ENCODE measurements around the gene REEP6.
A peak's percentile ranks its signal among the peaks of the same experiment; 100 is the strongest.
"Not testable (repeated sequence)": the region's sequence is repeated elsewhere in the genome, so short reads cannot be mapped to it uniquely, and the experiment has no call there.

REEP6 gene

DNA sequence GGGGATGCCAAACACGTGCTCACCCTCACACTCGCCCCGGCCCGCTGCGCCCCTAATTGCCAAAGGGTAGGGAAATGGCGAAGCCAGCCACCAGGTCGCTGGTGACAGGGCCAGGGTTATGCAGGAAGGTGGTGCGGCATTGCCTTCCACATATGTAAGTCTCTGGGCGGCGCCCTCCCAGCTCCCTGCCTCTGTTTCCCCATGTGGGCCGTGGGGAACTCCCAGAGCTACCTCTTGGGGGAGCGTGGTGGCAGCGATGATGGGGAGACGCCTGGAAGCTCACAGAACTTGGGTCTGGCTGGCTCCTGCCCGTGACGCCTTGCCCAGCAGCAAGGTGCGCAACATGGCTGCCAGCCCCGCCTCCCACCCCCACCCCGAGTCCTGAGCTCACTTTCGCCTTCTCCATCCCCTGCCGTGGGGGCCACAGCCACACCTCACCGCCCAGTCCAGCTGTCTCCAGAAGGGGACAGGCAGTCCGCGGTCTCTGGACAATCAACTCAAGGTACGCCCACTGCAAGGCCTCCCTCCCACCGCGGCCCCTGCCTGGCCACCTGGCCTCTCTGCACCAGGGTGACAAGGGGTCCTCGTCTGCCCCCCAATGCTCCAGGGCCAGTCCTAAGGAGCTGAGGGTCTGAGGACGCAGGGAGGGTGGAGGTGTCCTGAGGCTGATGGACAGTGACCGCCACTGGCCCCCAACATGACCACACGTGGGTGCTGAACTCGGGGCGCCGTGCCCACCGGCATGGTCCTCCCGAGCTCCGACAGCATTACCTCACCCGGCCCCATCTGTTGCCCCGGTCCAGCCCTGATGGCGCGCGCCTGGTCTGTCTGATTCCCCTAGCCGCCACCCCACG is 18.5 kb upstream of the REEP6 start:
- DNase-seq (ENCODE audit: low spot score) = no peak

DNA sequence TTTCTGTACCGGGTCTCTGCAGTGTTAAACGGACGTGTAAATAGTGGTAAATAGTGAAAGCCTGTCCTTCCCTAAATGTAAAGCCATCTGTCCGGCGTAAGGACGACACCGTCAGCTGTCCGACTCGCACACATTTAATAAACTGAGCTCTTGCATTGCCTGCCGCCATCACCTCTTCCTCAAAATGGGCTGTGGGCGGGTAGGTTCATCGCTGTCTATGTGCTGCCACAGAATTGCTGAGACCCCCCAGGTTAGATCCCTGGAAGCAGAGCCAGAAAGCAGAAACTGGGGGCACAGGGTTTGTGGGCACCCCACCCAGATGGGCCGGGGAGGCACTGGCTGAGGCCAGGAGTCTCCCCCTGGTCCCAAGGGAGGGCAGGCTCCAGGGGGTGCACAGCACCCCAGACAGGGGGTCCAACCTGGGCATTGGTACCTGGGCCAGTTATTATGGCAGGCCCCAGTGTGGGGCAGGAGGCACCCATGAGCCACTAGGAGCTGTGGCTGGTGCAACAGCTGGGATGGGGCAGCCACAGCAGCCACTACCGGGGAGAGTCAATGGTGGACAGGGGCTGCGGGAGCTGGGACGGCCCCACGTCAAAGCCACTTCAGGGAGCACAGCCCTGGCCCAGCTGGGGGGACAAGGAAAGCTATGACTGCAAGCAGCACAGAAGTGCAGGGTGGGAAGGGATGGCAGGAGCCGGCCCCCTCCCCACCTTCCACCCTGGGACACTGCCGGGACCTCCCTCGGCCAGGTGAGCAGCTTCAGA is 17.7 kb upstream of the REEP6 start:
- DNase-seq (ENCODE audit: low spot score) = no peak

DNA sequence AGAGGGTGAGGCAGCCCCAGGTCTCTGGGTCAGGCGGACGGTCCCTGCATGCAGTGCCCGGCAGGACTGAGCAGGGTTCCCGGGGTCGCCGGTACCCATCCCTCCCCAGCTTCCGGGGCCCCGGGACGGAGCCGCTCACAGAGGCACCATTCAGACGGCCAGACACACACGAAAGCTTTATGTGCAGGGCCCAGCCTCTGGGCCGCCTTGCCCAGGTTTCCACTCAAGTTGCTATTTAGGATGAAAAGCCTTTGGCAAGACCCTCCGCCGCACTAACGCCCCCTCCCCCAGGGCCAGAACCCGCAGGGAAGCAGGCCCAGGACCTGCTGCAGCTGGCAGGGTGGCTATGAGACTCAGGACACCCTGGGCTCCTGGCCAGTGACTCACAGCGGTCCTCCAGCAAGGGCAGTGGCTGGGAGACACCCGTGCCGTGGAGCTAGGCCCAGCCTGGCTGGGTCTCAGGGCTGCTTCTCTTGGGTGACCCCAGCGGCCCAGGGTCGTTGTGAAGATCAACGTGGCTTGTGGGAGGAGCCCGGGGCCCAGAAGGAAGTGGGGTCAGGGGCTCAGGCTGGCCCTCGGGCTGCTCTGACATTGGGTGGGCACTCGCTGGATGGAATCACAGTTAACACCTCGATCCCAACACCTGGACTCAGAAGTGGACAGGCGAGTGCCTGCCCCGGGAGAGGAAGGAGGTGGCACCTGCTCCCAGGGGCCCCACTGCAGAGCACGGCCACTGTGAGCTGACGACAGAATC is 16.8 kb upstream of the REEP6 start:
- no peak for DNase-seq (ENCODE audit: low spot score)

DNA sequence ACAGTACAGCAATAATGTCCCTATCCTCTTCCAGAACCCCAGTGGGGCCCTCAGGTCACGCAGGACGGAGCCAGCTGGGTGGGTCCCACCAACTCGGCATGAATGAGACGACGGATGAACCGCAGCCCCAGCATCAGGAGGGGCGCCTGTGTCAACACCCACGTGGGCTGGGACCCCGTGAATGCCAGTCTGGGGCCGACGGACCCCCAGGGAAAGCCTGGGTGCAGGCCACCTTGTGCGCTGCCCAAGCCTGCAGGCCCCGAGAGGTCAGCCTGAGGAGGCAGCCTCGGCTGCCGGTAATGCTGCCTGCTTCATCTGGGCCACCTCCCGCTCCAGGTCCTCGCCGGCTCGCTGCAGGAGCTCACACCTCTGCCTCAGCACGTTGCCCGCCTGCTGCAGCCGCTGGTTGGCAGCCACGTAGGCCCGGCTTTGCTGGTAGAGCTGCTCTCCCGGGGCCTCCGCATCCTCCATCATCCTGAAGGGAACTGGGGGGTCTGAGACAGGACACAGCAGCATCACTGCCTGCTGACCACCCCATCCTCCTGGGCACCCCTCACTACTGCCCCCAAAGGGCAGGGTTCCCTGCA is 16.1 kb upstream of the REEP6 start:
- DNase-seq (ENCODE audit: low spot score) = no peak

DNA sequence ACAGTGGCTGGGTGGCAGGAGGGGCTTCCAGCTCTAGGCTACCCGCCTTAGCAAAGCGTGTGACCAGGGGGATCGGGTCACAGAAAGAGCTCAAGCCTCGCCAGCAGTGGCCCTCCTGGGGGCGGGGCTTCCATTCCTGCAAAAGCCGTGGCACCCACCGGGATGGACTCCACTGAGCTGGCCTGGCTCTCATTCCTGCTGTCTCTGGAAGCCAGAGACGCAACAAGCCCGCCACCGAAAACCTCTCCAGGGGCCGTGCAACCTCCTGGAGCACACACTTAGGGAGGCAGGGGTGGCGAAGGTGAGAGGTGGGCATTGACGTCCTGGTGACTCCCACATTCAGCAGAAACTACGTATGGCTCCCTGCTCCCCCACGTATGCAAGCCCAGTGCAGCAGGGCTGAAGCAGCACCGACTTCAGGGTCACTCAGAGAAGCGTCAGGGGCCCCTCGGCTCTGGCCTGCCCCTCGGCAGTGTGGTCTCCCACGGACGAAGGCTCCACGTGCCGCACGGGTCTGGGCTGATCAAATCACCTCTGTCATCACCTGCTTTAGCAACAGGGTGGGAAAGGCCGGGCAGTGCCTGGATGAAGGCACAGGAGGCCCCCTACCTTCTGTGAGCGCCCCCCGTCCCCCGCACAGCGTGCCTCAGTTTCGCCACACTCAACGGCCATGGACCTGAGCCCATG is 15.1 kb upstream of the REEP6 start:
- DNase-seq (ENCODE audit: low spot score) = no peak

DNA sequence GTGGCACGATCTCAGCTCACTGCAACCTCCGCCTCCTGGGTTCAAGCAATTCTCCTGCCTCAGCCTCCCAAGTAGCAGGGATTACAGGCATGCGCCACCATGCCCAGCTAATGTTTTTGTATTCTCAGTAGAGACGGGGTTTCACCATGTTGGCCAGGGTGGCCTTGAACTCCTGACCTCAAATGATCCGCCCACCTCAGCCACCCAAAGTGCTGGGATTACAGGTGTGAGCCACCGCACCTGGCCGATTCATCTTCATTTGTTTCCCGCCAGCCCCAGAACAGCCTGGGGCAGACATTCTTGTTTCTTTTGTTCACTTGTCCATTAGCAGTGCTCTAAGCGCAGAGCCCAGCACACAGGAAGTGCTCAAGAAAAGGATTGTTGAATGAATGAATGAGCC is 13.9 kb upstream of the REEP6 start:
- DNase-seq (ENCODE audit: low spot score) = not testable (repeated sequence)

DNA sequence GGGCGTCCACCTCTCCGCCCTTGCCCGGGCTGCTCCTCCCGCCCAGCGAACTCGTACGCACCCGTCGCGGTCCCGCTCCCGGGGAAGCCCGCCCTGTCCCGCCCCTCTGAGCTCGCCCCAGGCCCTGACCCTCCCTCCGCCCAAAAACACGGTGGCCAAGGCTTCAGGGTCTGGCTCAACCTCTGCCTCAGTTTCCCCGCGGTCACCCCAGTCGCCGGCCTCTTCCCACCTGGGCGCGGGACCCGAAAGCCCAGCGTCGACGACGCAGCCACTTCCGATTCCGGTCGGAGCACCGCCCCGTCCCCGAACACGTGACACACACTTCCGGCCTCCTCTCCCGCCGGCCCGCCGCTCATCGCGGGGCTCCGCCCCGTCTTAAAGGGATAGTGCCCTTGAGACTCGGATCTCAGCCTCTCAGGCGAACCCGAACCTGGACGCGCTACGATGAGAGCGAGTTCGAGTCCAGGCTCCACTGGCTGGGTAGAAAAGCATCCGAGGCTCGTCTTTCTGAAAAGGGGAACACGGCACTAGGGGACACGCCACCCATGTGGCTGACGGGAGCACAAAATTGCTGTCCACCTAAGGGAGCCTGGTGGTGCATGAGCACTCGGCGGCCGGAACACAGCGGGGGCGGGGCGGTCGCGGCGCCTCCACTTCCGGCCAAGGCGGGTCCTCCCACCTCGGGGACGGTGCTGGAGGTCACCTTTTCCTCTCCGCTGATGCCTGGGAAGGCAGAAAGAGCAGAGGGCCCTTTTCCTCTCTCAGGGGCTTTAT is 11.9 kb upstream of the REEP6 start, which contains the start of gene C19orf25:
Gene C19orf25, minus strand, starts transcription at position 282 of the 774 bp plus-strand sequence. CDS start 312 bp downstream, outside the sequence.
- peak; percentile 93 for DNase-seq (ENCODE audit: low spot score)

DNA sequence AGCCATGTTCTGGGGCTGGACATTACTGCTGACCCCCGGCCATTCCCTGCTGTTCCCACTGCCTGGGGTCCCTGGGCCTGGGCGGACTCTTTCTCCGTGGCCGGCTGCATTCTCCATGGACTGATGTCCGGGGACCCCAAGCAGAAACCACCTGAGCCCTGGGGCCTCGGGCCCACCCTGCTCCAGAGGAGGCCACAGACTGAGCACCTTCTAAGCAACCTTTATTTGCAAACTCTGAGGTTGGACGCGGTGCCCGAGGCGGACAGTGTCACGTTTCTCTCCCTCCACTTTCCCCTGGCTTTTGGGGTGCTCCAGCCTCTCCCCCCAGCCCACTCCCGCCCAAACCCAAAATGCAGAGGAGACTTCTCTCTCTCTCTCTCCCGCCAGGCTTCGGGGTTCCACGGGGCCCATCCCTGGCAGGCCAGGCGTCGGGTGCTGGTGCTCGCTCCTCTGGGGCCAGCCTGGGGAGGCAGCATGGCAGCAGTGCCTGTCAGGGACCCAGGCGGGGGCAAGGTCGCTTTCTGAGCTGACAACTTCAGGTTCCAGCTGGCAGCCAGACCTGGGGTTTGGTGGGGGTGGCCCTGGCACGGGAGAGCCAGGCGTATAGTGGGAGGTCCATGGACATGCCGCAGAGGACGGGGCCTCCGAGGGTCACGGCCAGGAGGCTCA is 9.6 kb upstream of the REEP6 start:
- DNase-seq (ENCODE audit: low spot score) = no peak

DNA sequence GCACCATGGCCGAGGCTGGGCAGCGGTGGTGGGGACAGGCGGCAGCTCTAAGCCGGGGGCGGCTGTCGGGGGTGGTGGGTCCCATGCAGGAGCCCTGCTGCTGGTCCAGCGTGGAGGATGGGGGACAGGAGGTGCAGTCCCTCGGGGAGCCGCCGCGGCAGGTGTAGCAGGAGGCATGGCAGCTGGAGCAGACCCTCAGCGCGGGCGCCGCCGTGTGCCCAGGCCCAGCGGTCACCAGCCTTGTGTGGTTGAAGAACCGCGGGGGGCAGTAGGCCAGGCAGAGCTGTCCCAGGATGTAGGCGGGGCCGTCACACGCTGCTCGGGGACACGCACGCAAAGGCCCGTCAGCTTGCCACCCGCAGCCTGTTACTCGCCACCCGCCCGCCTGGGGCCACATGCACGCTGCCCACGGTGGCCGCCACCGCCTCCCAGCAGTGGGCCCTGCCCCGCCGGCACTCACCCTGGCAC is 9.1 kb upstream of the REEP6 start:
- no peak for DNase-seq (ENCODE audit: low spot score)

DNA sequence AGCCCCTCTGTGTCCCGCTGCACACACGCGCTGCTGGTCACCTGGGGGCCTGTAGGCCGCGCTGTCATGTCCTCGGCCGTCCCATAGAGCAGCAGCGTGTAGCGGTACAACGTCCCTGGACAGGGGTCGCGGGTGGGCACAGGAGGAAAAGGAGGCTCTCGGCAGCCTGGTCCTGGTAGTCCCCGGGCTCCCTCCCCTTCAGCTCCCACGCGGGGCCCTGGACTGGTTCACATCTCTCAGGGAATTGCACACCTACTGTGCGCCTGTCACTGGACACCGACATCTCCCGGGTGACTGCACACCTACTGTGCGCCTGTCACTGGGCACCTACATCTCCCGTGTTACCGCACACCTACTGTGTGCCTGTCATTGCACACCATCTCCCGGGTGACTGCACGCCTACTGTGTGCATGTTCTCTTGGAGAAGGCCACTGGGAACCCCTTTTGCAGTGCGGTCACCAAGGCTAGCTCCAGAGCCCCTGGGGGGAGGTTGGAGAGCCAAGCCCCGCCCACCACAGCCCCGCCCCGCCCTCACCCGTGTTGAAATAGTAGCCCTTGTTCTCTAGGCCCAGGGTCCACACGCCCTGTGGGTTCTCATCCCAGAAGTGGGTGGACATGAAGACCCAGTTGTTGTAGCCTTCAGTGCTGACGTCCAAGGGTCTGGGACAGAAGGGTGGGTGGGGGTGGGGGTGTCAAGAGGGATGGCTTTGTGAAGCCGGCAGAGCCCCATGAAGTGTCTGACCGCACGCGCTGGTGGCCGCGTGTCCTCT is 8.4 kb upstream of the REEP6 start:
- no peak for DNase-seq (ENCODE audit: low spot score)

DNA sequence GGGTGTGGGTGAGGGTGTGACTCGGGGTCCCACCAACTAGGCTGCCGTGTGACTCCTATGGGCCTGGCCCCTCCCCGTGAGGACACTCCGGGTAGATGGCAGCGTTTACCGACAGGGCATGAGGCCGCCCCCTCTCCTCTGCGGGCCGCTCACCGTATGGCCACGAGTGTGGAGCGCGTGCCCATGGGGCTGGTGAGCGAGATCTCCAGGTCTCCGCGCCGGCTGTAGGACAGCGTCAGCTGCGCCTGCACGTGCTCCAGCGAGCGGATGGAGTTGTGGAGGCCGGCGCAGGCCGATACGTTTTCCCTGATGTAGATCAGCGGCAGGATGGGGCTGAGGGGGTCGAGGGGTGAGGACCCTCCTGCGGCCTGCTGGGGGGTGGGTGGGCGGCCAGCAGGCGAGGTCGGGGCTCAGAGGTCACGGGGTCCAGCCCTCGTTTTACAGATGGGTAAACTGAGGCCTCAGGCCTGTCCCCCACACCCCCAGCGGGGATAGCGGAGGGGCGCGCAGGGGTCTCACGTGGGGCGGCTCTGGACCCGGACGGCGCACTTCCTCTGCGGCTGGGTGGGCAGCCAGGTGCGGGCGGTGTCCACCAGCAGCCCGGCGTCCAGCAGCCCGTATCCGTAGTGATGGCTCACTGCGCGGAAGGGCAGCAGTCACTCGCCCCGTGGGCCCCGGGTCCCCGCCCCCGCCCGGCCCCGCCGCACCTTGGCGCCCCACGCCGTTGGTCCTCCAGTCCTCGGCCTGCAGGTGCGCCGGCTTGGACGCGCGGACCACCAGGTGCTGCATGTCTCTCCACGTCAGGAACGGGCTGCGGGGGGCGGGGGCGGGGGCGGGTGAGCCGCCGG is 7.6 kb upstream of the REEP6 start:
- no peak for DNase-seq (ENCODE audit: low spot score)

DNA sequence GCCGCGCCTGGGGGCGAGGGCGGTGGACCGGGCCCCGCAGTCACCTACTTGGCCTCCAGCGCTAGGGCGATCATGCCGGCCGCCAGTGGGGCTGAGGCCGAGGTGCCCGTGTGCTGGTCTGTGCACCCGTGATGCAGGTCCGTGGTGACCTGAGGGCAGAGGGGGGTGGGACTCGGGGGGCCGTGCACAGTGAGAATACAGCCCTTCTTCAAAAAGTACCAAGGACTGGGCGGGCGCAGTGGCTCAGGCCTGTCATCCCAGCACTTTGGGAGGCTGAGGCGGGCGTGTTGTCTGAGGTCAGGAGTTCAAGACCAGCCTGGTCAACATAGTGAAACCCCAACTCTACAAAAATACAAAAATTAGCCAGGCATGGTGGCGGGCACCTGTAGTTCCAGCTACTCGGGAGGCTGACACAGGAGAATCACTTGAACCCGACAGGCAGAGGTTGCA is 7.0 kb upstream of the REEP6 start:
- DNase-seq (ENCODE audit: low spot score) = no peak

DNA sequence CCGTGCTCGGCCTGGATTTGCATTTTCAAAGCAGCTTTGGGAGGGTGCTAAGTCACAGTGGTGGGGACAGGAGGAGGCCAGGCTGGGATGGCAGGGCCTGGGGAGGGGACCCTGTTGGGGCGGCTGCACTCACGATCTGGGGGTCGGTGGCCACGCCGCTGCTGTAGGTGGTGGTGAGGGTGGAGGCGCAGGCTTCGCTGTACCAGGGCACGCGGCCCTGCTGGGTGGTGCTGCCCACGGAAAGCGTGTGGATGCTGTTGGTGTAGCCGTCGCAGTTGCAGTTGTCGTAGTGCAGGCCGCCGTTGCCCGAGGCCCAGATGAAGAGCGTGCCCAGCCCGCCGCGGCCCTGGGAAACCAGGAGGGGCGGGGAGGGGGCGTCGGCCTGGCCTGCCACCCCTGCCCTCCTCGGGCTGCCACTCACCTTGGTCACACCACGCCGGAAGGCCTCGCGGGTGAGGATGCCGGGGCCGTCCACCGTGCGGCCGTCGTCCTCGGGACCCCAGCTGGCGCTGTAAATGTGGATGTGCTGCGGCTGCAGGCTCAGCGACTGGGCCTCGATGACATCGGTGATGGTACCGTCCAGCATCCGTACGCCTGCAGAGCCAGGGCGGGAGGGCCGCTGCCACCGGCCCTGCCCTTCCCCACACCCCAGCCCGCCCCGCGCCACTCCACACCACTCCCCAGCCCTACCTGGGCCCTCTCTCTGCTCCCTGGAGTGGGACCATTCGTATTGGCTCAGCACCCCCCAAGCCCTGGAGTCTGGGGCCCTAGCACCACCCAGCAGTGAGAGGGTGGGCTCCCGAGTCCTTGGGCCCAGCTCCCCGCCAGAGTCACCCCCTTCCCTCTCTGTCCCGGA is 4.0 kb upstream of the REEP6 start:
- DNase-seq (ENCODE audit: low spot score) = no peak

DNA sequence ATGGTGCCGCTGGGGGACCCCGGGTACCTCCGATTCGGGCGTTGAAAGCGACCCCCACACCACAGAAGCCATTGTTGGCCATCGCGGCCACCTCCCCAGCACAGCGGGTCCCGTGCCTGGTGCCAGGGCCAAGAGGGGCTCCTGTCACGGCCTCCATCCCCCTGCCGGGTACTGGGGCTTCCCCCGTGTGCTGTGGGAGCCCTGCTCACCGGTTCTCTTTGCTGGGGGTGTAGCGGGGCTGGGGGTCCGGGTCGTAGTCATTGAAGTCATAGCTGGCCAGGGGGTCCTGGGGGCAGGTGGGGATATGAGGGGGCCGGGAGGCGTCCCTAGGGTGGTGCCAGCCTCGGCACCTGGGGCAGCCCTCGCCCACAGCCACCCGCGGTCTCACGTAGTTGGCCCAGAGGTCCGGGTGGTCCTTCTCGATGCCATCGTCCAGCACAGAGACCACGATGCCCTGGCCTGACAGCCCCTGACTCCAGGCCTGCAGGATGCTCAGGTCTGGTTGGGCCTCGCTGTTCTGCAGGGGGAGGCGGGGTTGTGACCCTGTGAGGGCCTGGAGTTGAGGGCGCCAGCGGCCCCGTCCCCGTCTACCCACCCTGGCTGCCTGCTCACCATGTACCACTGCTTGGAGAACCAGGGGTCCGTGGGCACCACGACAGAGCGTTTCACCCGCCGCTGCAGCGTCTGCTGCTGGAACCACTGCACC is 3.3 kb upstream of the REEP6 start:
- no peak for DNase-seq (ENCODE audit: low spot score)

DNA sequence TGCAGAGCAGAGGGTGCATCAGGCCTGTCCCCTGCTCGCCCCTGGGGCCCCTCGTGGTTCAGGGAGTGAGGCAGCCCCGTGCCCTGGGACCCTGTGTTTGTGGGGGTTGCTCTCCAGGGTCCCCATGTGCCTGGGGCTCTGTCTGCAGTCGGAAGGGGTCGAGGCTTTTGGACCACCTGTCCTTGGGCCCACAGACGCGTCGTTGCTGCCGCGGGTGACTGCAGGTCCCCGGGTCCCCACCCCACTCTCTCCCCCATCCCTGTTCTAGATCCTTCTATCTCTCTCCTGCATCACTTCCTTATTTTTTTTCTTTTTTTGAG is 2.7 kb upstream of the REEP6 start:
- no peak for DNase-seq (ENCODE audit: low spot score)

DNA sequence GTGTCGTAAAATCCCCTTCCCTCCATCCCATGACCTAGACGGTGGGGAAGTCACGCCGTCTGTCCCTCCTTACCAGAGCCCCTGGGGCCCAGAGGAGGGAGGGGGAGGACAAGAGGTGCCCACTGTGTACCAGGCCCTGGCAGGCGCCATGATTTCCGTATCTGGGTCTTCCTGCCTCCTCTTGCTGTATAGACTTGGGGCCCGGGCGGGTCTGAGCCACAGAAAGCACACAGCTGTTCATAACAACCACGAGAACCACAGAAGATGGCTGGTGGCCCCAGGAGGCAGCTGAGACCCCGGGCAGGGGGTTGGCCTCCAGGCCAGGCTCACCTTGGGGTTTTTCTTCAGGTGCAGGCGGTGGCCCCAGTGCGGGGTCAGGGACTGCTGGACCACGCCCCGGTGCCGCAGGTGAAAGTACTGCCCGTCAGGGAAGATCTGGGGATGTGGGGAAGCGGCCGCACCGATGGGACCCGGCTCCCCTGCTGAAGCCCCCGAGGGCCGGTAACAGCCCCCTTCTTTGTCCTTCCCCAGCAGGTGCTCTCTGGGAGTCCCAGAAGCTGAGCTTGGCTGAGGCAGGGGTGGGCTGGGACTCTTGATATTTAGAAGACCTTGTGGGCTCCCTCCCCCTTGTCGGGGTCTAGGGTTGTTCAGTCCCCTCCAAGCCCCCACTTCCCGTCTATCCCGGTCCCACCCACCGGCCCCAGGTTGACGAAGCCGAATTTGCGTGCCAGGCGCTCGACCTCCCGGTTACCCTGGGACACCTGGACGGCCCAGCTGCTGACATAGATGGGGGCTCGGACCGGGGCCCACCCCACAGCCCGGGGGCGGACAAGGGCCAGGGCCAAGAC is 1.3 kb upstream of the REEP6 start:
- no peak for DNase-seq (ENCODE audit: low spot score)

Measured in hematopoietic multipotent progenitor cell treated with erythropoietin and hydrocortisone succinate and interleukin-3 and kit ligand, for 17 days (in vitro differentiated cells).